IMR-90 (cell line): ENCODE data around the gene FAF1. TPM values are rescaled to one million over a fixed set of nuclear protein-coding genes. Genes with fewer than 3 reads are reported as not detected.

Experiments
- ATAC-seq: fragments of 200-7000 bp; cut with Tn5 transposase; 2 replicates; pipeline ENCODE4 v1.9.1; 2020; ENCODE audit warnings: low read depth, mild to moderate bottlenecking, moderate library complexity
- BruUV-seq: library from RNA; stranded (reverse); fragments of 400-500 nt; replicated peaks from 2 replicates; lab custom pipeline; 2021; lab: Mats Ljungman, UMichigan
- CTCF ChIA-PET: fragments of 300-600 bp; formaldehyde crosslinking; extraction: SDS; loops from one replicate; lab custom pipeline; 2021; ENCODE audit warnings: antibody characterized with exemption; lab: Yijun Ruan, JAX
- POLR2A ChIA-PET: fragments of 300-600 bp; sonication (Branson Sonifier 250); formaldehyde crosslinking; loops from one replicate; lab custom pipeline; 2022; ENCODE audit warnings: antibody characterized with exemption; ENCODE audit not compliant: unreplicated experiment; lab: Charles Lee
- DNase-seq: peaks from one replicate; pipeline ENCODE4 v3.0.0; 2013
- H2AFZ ChIP-seq: replicated peaks from 2 replicates; pipeline ENCODE3; 2013; ENCODE audit warnings: low read length, mild to moderate bottlenecking; ENCODE audit not compliant: poor library complexity
- H2AK5ac ChIP-seq: 2 replicates; pipeline ENCODE4 v1.6.1; 2013; ENCODE audit warnings: low read depth, low read length, inconsistent platforms
- H2AK9ac ChIP-seq: replicated peaks from 2 replicates; pipeline ENCODE3; 2013; ENCODE audit warnings: mild to moderate bottlenecking, low read depth, low read length, moderate library complexity; ENCODE audit not compliant: poor library complexity
- H2BK120ac ChIP-seq: 2 replicates; pipeline ENCODE4 v1.6.1; 2013; ENCODE audit warnings: low read depth, low read length, inconsistent platforms
- H2BK15ac ChIP-seq: 3 replicates; pipeline ENCODE4 v1.6.1; 2013; ENCODE audit warnings: low read depth, low read length, inconsistent platforms
- H2BK20ac ChIP-seq: 2 replicates; pipeline ENCODE4 v1.6.1; 2013; ENCODE audit warnings: low read depth, mild to moderate bottlenecking, inconsistent platforms, low read length, moderate library complexity
- H2BK5ac ChIP-seq: 2 replicates; pipeline ENCODE4 v1.6.1; 2013; ENCODE audit warnings: mild to moderate bottlenecking, low read depth, low read length, inconsistent platforms; ENCODE audit not compliant: poor library complexity, severe bottlenecking
- H3K14ac ChIP-seq: replicated peaks from 2 replicates; pipeline ENCODE4 v1.6.1; 2013; ENCODE audit warnings: low read depth, low read length, inconsistent platforms
- H3K18ac ChIP-seq: 2 replicates; pipeline ENCODE4 v1.6.1; 2013; ENCODE audit warnings: low read depth, low read length, control low read depth
- H3K23ac ChIP-seq: 2 replicates; pipeline ENCODE4 v1.6.1; 2013; ENCODE audit warnings: low read depth, low read length, inconsistent platforms
- H3K27ac ChIP-seq: 2 replicates; pipeline ENCODE4 v1.5.1; 2013; ENCODE audit warnings: mild to moderate bottlenecking, control low read depth, low read length; ENCODE audit not compliant: insufficient read depth
- H3K27me3 ChIP-seq: 2 replicates; pipeline ENCODE4 v1.6.1; 2013; ENCODE audit warnings: low read length; ENCODE audit not compliant: control insufficient read depth, insufficient read depth
- H3K36me3 ChIP-seq: 2 replicates; pipeline ENCODE4 v1.6.1; 2013; ENCODE audit warnings: low read length, mixed read lengths; ENCODE audit not compliant: control insufficient read depth, insufficient read depth
- H3K4ac ChIP-seq: 2 replicates; pipeline ENCODE4 v1.6.1; 2013; ENCODE audit warnings: low read depth, low read length, inconsistent platforms
- H3K4me1 ChIP-seq: 2 replicates; pipeline ENCODE4 v1.6.1; 2013; ENCODE audit warnings: low read length, mixed read lengths; ENCODE audit not compliant: control insufficient read depth, insufficient read depth
- H3K4me2 ChIP-seq: 2 replicates; pipeline ENCODE4 v1.6.1; 2013; ENCODE audit warnings: low read depth, mild to moderate bottlenecking, control low read depth, low read length, moderate library complexity
- H3K4me3 ChIP-seq: 2 replicates; pipeline ENCODE4 v1.5.1; 2013; ENCODE audit warnings: low read depth, mild to moderate bottlenecking, control low read depth, low read length, moderate library complexity; ENCODE audit not compliant: insufficient read depth
- H3K56ac ChIP-seq: 2 replicates; pipeline ENCODE4 v1.6.1; 2013; ENCODE audit warnings: low read length, inconsistent platforms; ENCODE audit not compliant: insufficient read depth; ENCODE audit errors: extremely low read depth
- H3K79me1 ChIP-seq, 2 experiments: 2 replicates each; pipeline ENCODE4 v1.6.1; 2013; ENCODE audit warnings: low read length in 2 of 2, inconsistent platforms in 1 of 2, low read depth in 1 of 2
- H3K9ac ChIP-seq: 2 replicates; pipeline ENCODE4 v1.6.1; 2013; ENCODE audit warnings: low read depth, low read length, control low read depth
- H3K9me1 ChIP-seq: 2 replicates; pipeline ENCODE4 v1.6.1; 2013; ENCODE audit warnings: low read length, inconsistent platforms; ENCODE audit not compliant: insufficient read depth
- H3K9me3 ChIP-seq: 2 replicates; pipeline ENCODE4 v1.6.1; 2013; ENCODE audit warnings: low read length; ENCODE audit not compliant: control insufficient read depth, insufficient read depth
- H4K20me1 ChIP-seq: 2 replicates; pipeline ENCODE4 v1.6.1; 2013; ENCODE audit warnings: low read length, inconsistent platforms; ENCODE audit not compliant: insufficient read depth
- H4K5ac ChIP-seq: 2 replicates; pipeline ENCODE4 v1.6.1; 2013; ENCODE audit warnings: mild to moderate bottlenecking, low read depth, low read length, control low read depth
- H4K8ac ChIP-seq, 2 experiments: 2 replicates each; pipeline ENCODE4 v1.6.1; 2013; ENCODE audit warnings: low read depth in 2 of 2, low read length in 2 of 2, control low read depth in 1 of 2, inconsistent platforms in 1 of 2
- H4K91ac ChIP-seq: 2 replicates; pipeline ENCODE4 v1.6.1; 2013; ENCODE audit warnings: low read depth, low read length, inconsistent platforms; ENCODE audit not compliant: insufficient read depth
- BHLHE40 ChIP-seq: fragments of 150-350 bp; IDR thresholded peaks from 2 replicates; pipeline ENCODE4 v1.6.1; 2016; ENCODE audit warnings: mild to moderate bottlenecking, low read depth, low read length
- CHD1 ChIP-seq: IDR thresholded peaks from 2 replicates; pipeline ENCODE4 v1.6.1; 2012; ENCODE audit warnings: low read depth, low read length, improper control_type of control experiment
- CTCF ChIP-seq: conservative IDR thresholded peaks from 2 replicates; pipeline ENCODE4 v1.5.1; 2012; ENCODE audit warnings: mild to moderate bottlenecking, low read depth, low read length, improper control_type of control experiment
- MAZ ChIP-seq: IDR thresholded peaks from 2 replicates; pipeline ENCODE4 v1.6.1; 2012; ENCODE audit warnings: low read depth, mild to moderate bottlenecking, low read length, improper control_type of control experiment, moderate library complexity, borderline replicate concordance
- MXI1 ChIP-seq: IDR thresholded peaks from 2 replicates; pipeline ENCODE4 v1.6.1; 2012; ENCODE audit warnings: low read depth, mild to moderate bottlenecking, low read length, moderate library complexity, borderline replicate concordance
- POLR2A ChIP-seq: IDR thresholded peaks from 2 replicates; pipeline ENCODE4 v1.6.1; 2012; ENCODE audit warnings: mild to moderate bottlenecking, low read depth, low read length
- RAD21 ChIP-seq: IDR thresholded peaks from 2 replicates; pipeline ENCODE4 v1.6.1; 2012; ENCODE audit warnings: low read length, improper control_type of control experiment
- RFX5 ChIP-seq: IDR thresholded peaks from 2 replicates; pipeline ENCODE4 v1.8.0; 2012; ENCODE audit warnings: low read depth, mild to moderate bottlenecking, low read length, moderate library complexity
- SMC3 ChIP-seq: fragments of 150-350 bp; IDR thresholded peaks from 2 replicates; pipeline ENCODE4 v1.6.1; 2016; ENCODE audit warnings: low read depth, mild to moderate bottlenecking, antibody characterized with exemption, low read length, moderate library complexity
- USF2 ChIP-seq: fragments of 150-350 bp; IDR thresholded peaks from 2 replicates; pipeline ENCODE4 v1.6.1; 2017; ENCODE audit warnings: mild to moderate bottlenecking, antibody characterized with exemption, low read length, low read depth
- WGBS, 2 experiments: methylation state at CpG; one replicate each; pipeline versions ENCODE4 v1.1.5 to v1.1.7; 2013; ENCODE audit warnings: missing lambda C conversion rate in 2 of 2; ENCODE audit not compliant: insufficient read length in 1 of 2; ENCODE audit errors: extremely low coverage in 2 of 2; 5-methylcytosine and 5-hydroxymethylcytosine counted together
- dilution Hi-C: fragments of 300-500 bp; cut with HindIII; formaldehyde crosslinking; loops from one replicate; pipeline ENCODE4 v1.14.3; 2018; ENCODE audit warnings: low sequenced_read_pairs; ENCODE audit not compliant: unreplicated experiment
- in situ Hi-C: fragments of 300-500 bp; cut with MboI; formaldehyde crosslinking; loops from 3 replicates; pipeline ENCODE4 v1.14.3; 2019; ENCODE audit warnings: low sequenced_read_pairs, inconsistent platforms, mixed read lengths
- intact Hi-C: fragments of 100-400 bp; cut with micrococcal nuclease; formaldehyde crosslinking; loops from 2 replicates; pipeline ENCODE4 v1.10.0; 2022
- polyA plus RNA-seq, 3 experiments: library from polyadenylated mRNA; depleted of rRNA; stranded (reverse); fragments of >200 nt; gene quantifications; 2 replicates each; pipeline ENCODE4 v1.2.3, GENCODE V29; 2012; ENCODE audit warnings: low replicate concordance in 1 of 3
- total RNA-seq: library from RNA; depleted of rRNA; stranded (reverse); fragments of >200 nt; gene quantifications from 2 replicates; pipeline ENCODE4 v1.2.3, GENCODE V29; 2012

FAF1 gene
- total and polyA plus RNA-seq, 2 of the 4 experiments (the other 2 are of a cell fraction) = 18.8 to 72.9 TPM

DNA sequence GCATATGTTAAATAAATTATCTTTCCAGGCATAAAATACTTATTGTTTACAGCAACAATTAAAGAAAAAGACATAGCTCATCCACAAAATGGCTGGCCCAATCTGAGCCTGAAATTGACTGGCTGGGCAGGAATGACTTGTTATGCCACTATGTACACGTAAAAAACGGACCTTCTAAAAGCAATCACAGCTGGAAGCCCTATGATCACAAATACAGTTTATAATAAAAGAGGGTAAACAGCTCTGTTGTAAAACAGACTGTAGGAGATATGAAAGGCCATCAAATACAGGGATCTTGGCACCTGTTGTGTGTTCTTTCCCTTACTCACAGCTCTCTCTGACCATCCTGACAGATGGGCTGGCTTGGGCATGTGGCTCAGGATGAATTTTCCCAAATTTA lies 466.4 kb downstream of the FAF1 start:
- dilution Hi-C loops = no loop called here
- TF ChIP-seq RAD21 = no peak
- no peak for TF ChIP-seq POLR2A
- no peak for TF ChIP-seq CHD1
- TF ChIP-seq USF2 = no peak
- no peak for TF ChIP-seq BHLHE40
- TF ChIP-seq SMC3 = no peak
- TF ChIP-seq MAZ = no peak
- TF ChIP-seq CTCF = no peak
- no peak for TF ChIP-seq RFX5
- TF ChIP-seq MXI1 = no peak

More for the DNA sequence above, 466.4 kb downstream of the FAF1 start:
- no TSS peak for BruUV-seq
- Histone ChIP-seq H3K36me3 (no peaks in the 10 kb centered on the region; the same call in 1 of the 2 replicates), H2BK15ac (no peak overlapping the region), H3K56ac (no peak overlapping the region), H2BK5ac (no peak overlapping the region), H3K4me3 (no peak overlapping the region), H2BK120ac (no peak overlapping the region), H3K14ac (no peak overlapping the region), H3K9ac (no peak overlapping the region), H3K9me1 (no peaks in the 10 kb centered on the region), H4K8ac (no peak overlapping the region), H3K27me3 (no peaks in the 10 kb centered on the region), H3K4me2 (no peak overlapping the region), H2AFZ (no peak overlapping the region), H3K9me3 (0 out of 2 replicates have a peak, but pooled peaks cover 1% of the 10 kb centered on the region), H3K4ac (no peak overlapping the region), H2BK20ac (no peak overlapping the region), H3K18ac (no peak overlapping the region), H4K5ac (no peak overlapping the region), H3K23ac (no peak overlapping the region), H3K79me1 (no peaks in the 10 kb centered on the region), H2AK9ac (no peak overlapping the region), H2AK5ac (no peak overlapping the region), H3K27ac (no peak overlapping the region), H4K91ac (no peak overlapping the region), H4K20me1 (no peaks in the 10 kb centered on the region), H3K4me1 (no peaks in the 10 kb centered on the region)
- no CpG with 5 or more reads among the region's 2 CpGs for WGBS, 2 experiments
- ChIA-PET CTCF (no interaction called here), POLR2A (no interaction called here)
- intact Hi-C loops (no loop called here), in situ Hi-C loops (no loop called here)
- no peak for DNase-seq
- ATAC-seq = no peak
